ENCODE measurements around the gene PTPRCAP. TPM values are rescaled to one million over a fixed set of nuclear protein-coding genes. Genes with fewer than 3 reads are reported as not detected.
"Not testable (repeated sequence)": the region's sequence is repeated elsewhere in the genome, so short reads cannot be mapped to it uniquely, and the experiment has no call there.

PTPRCAP gene
- total RNA-seq, 5 donors from 2014 or later (not counting 1 experiment from before 2014, with no cell fraction given), result 192 to 282 (median 256) TPM

GRCh38 chr11:67466962-67467771, 29.7 kb upstream of the PTPRCAP start:
- H3K9me3 Mint-ChIP-seq, result no peaks in the 10 kb centered on the region
- peak overlapping the region; percentile 89 to 93 for H3K27ac Mint-ChIP-seq
- H3K4me3 Mint-ChIP-seq, result peak overlapping the region; percentile 83 to 88 (median 87)
- ChIA-PET POLR2A (interaction anchor here (0.6 kb wide), 2 partner anchors 20 to 63 kb away, joined by 6 to 7 read pairs; partner anchors contain the start of gene TBC1D10C (in 1 of the 2)), CTCF (interaction anchor here in 1 of 2 donors (1.5 kb wide), 1 partner anchor 30 kb away, joined by 7 read pairs; the partner anchor contains the start of gene PTPRCAP)
- no peaks in the 10 kb centered on the region for H3K36me3 Mint-ChIP-seq
- DNase-seq (no peak), ATAC-seq (replicated peaks in 1 of 4) (no peak)
- Histone ChIP-seq H3K27me3 (replicated peaks in 1 of 2; ENCODE audit: control insufficient read depth in 2 of 2, extremely low read depth in 1 of 2, insufficient read depth in 2 of 2, low read length in 1 of 2) (no peaks in the 10 kb centered on the region), H3K36me3 (ENCODE audit: control insufficient read depth in 2 of 2, extremely low read depth in 1 of 2, insufficient read depth in 1 of 2, low read length in 1 of 2) (peaks cover 4 to 7% of the 10 kb centered on the region in 2 donors), H3K4me1 (ENCODE audit: control insufficient read depth in 1 of 2, extremely low read depth in 1 of 2, insufficient read depth in 2 of 2, low read length in 2 of 2) (peaks cover 11 to 63% of the 10 kb centered on the region in 2 experiments), H3K9me3 (no peaks in the 10 kb centered on the region), H3K4me3 (ENCODE audit: control insufficient read depth in 1 of 2, extremely low read depth in 1 of 2, low read length in 1 of 2) (no peak overlapping the region), H3K27ac (ENCODE audit: low read length) (no peak overlapping the region)
- whole genome bisulfite sequencing (ENCODE audit: insufficient coverage), result 92% methylated on average over 8 of the region's 11 CpGs
- peaks cover 32 to 46% (median 36%) of the 10 kb centered on the region in 3 donors for H3K4me1 Mint-ChIP-seq
- no peaks in the 10 kb centered on the region for H3K27me3 Mint-ChIP-seq

GRCh38 chr11:67466367-67466766, 28.9 kb upstream of the PTPRCAP start:
- ATAC-seq (replicated peaks in 1 of 4) (no peak), DNase-seq (no peak)
- Histone ChIP-seq H3K4me3 (ENCODE audit: control insufficient read depth in 1 of 2, extremely low read depth in 1 of 2, low read length in 1 of 2) (no peak overlapping the region), H3K9me3 (no peaks in the 10 kb centered on the region), H3K27me3 (replicated peaks in 1 of 2; ENCODE audit: control insufficient read depth in 2 of 2, extremely low read depth in 1 of 2, insufficient read depth in 2 of 2, low read length in 1 of 2) (no peaks in the 10 kb centered on the region), H3K4me1 (ENCODE audit: control insufficient read depth in 1 of 2, extremely low read depth in 1 of 2, insufficient read depth in 2 of 2, low read length in 2 of 2) (peaks cover 11 to 63% of the 10 kb centered on the region in 2 experiments), H3K36me3 (ENCODE audit: control insufficient read depth in 2 of 2, extremely low read depth in 1 of 2, insufficient read depth in 1 of 2, low read length in 1 of 2) (peaks cover 4 to 7% of the 10 kb centered on the region in 2 donors), H3K27ac (ENCODE audit: low read length) (no peak overlapping the region)
- WGBS (ENCODE audit: insufficient coverage), result 100% methylated on average over 2 of the region's 5 CpGs
- Mint-ChIP-seq H3K27me3 (no peaks in the 10 kb centered on the region), H3K9me3 (no peaks in the 10 kb centered on the region), H3K27ac (peak overlapping the region; percentile 66 to 89), H3K4me3 (peak overlapping the region in 2 of 3 donors; percentile 47 to 88), H3K4me1 (peaks cover 32 to 43% (median 36%) of the 10 kb centered on the region in 3 donors), H3K36me3 (no peaks in the 10 kb centered on the region)
- ChIA-PET POLR2A (no interaction called here), CTCF (no interaction called here)

DNA sequence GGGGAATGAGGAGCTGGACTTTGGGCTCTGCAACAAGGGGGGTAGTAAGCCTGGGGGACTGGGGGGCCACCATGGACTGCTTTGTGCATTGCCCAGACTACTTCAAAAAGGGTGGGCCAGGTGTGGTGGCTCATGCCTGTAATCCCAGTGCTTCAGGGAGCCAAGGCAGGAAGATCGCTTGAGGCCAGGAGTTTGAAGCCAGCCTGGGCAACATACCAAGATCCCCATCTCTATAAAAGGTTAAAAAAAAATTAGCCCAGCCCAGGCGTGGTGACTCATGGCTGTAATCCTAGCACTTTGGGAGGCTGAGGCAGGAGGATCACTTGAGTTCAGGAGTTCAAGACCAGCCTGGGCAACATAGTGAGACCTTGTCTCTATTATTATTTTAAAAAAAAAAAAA, 28.0 kb upstream of the PTPRCAP start:
- not testable (repeated sequence) for H3K27me3 Mint-ChIP-seq, DNase-seq
- WGBS (ENCODE audit: insufficient coverage), result no CpG with 5 or more reads among the region's 2 CpGs

GRCh38 chr11:67465189-67465510, 27.7 kb upstream of the PTPRCAP start:
- POLR2A ChIA-PET, result no interaction called here
- H3K4me1 ChIP-seq (ENCODE audit: control insufficient read depth in 1 of 2, extremely low read depth in 1 of 2, insufficient read depth in 2 of 2, low read length in 2 of 2), result peaks cover 11 to 63% of the 10 kb centered on the region in 2 experiments

More for the DNA sequence above, 28.0 kb upstream of the PTPRCAP start:
- Mint-ChIP-seq H3K4me1 (peaks cover 32 to 42% (median 36%) of the 10 kb centered on the region in 3 donors), H3K4me3 (peak overlapping the region; percentile 78 to 82 (median 81)), H3K27ac (peak overlapping the region; percentile 94 to 96)
- H3K36me3 ChIP-seq (ENCODE audit: control insufficient read depth in 2 of 2, extremely low read depth in 1 of 2, insufficient read depth in 1 of 2, low read length in 1 of 2); H3K27me3 ChIP-seq (replicated peaks in 1 of 2; ENCODE audit: control insufficient read depth in 2 of 2, extremely low read depth in 1 of 2, insufficient read depth in 2 of 2, low read length in 1 of 2); POLR2A ChIA-PET; ATAC-seq (replicated peaks in 1 of 4); H3K9me3 ChIP-seq; H3K9me3 Mint-ChIP-seq; H3K36me3 Mint-ChIP-seq: not testable (repeated sequence)
- Histone ChIP-seq H3K4me1 (ENCODE audit: control insufficient read depth in 1 of 2, extremely low read depth in 1 of 2, insufficient read depth in 2 of 2, low read length in 2 of 2) (peaks cover 11 to 63% of the 10 kb centered on the region in 2 experiments), H3K27ac (ENCODE audit: low read length) (peak overlapping the region; percentile 85), H3K4me3 (ENCODE audit: control insufficient read depth in 1 of 2, extremely low read depth in 1 of 2, low read length in 1 of 2) (peak overlapping the region; percentile 60 to 86)
- CTCF ChIA-PET, result interaction anchor here in 1 of 2 donors (0.6 kb wide), 1 partner anchor 34 kb away, joined by 3 read pairs; no protein-coding TSS in a partner anchor

GRCh38 chr11:67464411-67465188, 27.1 kb upstream of the PTPRCAP start:
- H3K4me1 Mint-ChIP-seq, result peaks cover 36 to 49% (median 36%) of the 10 kb centered on the region in 3 donors
- 17% methylated on average over 24 of the region's 56 CpGs for WGBS (ENCODE audit: insufficient coverage)

More at GRCh38 chr11:67465189-67465510, 27.7 kb upstream of the PTPRCAP start:
- Histone ChIP-seq H3K4me3 (ENCODE audit: control insufficient read depth in 1 of 2, extremely low read depth in 1 of 2, low read length in 1 of 2) (peak overlapping the region; percentile 60 to 86), H3K9me3 (no peaks in the 10 kb centered on the region), H3K36me3 (ENCODE audit: control insufficient read depth in 2 of 2, extremely low read depth in 1 of 2, insufficient read depth in 1 of 2, low read length in 1 of 2) (peaks cover 4 to 7% of the 10 kb centered on the region in 2 donors), H3K27me3 (replicated peaks in 1 of 2; ENCODE audit: control insufficient read depth in 2 of 2, extremely low read depth in 1 of 2, insufficient read depth in 2 of 2, low read length in 1 of 2) (no peaks in the 10 kb centered on the region), H3K27ac (ENCODE audit: low read length) (peak overlapping the region; percentile 85)
- DNase-seq, result no peak
- H3K9me3 Mint-ChIP-seq, result no peaks in the 10 kb centered on the region
- CTCF ChIA-PET, result interaction anchor here in 1 of 2 donors (0.6 kb wide), 1 partner anchor 34 kb away, joined by 3 read pairs; no protein-coding TSS in a partner anchor
- peaks cover 33 to 44% (median 36%) of the 10 kb centered on the region in 3 donors for H3K4me1 Mint-ChIP-seq
- H3K36me3 Mint-ChIP-seq, result no peaks in the 10 kb centered on the region
- peak overlapping the region; percentile 78 to 82 (median 81) for H3K4me3 Mint-ChIP-seq
- no peak for ATAC-seq (replicated peaks in 1 of 4)
- 77% methylated on average over 3 of the region's 3 CpGs for WGBS (ENCODE audit: insufficient coverage)
- no peaks in the 10 kb centered on the region for H3K27me3 Mint-ChIP-seq
- H3K27ac Mint-ChIP-seq, result peak overlapping the region; percentile 94 to 96

More at GRCh38 chr11:67464411-67465188, 27.1 kb upstream of the PTPRCAP start:
- Histone ChIP-seq H3K4me1 (ENCODE audit: control insufficient read depth in 1 of 2, extremely low read depth in 1 of 2, insufficient read depth in 2 of 2, low read length in 2 of 2) (peaks cover 11 to 59% of the 10 kb centered on the region in 2 experiments), H3K4me3 (ENCODE audit: control insufficient read depth in 1 of 2, extremely low read depth in 1 of 2, low read length in 1 of 2) (peak overlapping the region; percentile 60 to 86), H3K27me3 (replicated peaks in 1 of 2; ENCODE audit: control insufficient read depth in 2 of 2, extremely low read depth in 1 of 2, insufficient read depth in 2 of 2, low read length in 1 of 2) (no peaks in the 10 kb centered on the region), H3K36me3 (ENCODE audit: control insufficient read depth in 2 of 2, extremely low read depth in 1 of 2, insufficient read depth in 1 of 2, low read length in 1 of 2) (peaks cover 4 to 7% of the 10 kb centered on the region in 2 donors), H3K9me3 (no peaks in the 10 kb centered on the region), H3K27ac (ENCODE audit: low read length) (peak overlapping the region; percentile 85)
- Mint-ChIP-seq H3K27me3 (no peaks in the 10 kb centered on the region), H3K36me3 (no peaks in the 10 kb centered on the region), H3K27ac (peak overlapping the region; percentile 94 to 96), H3K4me3 (peak overlapping the region; percentile 78 to 82 (median 81)), H3K9me3 (no peaks in the 10 kb centered on the region)
- DNase-seq (peak; percentile 80 to 94 (median 91)), ATAC-seq (replicated peaks in 1 of 4) (peak; percentile 78 to 82 (median 80))
- POLR2A ChIA-PET, result no interaction called here
- CTCF ChIA-PET, result no interaction called here

Data from T-cell (primary cell).